Loucy (cell line): ENCODE data around the gene NCKAP5.

Source experiments
- H2AFZ ChIP-seq: fragments of 200-600 bp; sonication (generic); 2 replicates; pipeline ENCODE4 v1.6.0; 2016; ENCODE audit warnings: antibody characterized with exemption, mild to moderate bottlenecking, low read length, moderate library complexity
- H3F3A ChIP-seq: fragments of 200-600 bp; 2 replicates; pipeline ENCODE4 v1.6.0; 2016; ENCODE audit warnings: antibody characterized with exemption, low read depth, mild to moderate bottlenecking
- H3K27me3 ChIP-seq: fragments of 200-600 bp; sonication (generic); 2 replicates; pipeline ENCODE4 v1.6.1; 2014; ENCODE audit warnings: low read length, mild to moderate bottlenecking; ENCODE audit not compliant: insufficient read depth, poor library complexity, severe bottlenecking
- H3K36me3 ChIP-seq: fragments of 200-600 bp; sonication (generic); 2 replicates; pipeline ENCODE4 v1.6.1; 2016; ENCODE audit warnings: low read length; ENCODE audit not compliant: insufficient read depth
- H3K4me1 ChIP-seq: fragments of 200-600 bp; sonication (generic); 2 replicates; pipeline ENCODE4 v1.5.1; 2014; ENCODE audit warnings: low read length, mild to moderate bottlenecking; ENCODE audit not compliant: insufficient read depth, poor library complexity, severe bottlenecking
- H3K4me2 ChIP-seq: fragments of 200-600 bp; sonication (generic); 2 replicates; pipeline ENCODE4 v1.6.0; 2014; ENCODE audit warnings: antibody characterized with exemption, low read length, low read depth, mild to moderate bottlenecking; ENCODE audit not compliant: poor library complexity, severe bottlenecking
- H3K4me3 ChIP-seq: fragments of 200-600 bp; sonication (generic); 2 replicates; pipeline ENCODE4 v1.5.1; 2014; ENCODE audit warnings: low read length, mild to moderate bottlenecking, mixed read lengths; ENCODE audit not compliant: poor library complexity, severe bottlenecking
- H3K79me2 ChIP-seq: fragments of 200-600 bp; sonication (generic); 2 replicates; pipeline ENCODE4 v1.6.1; 2014; ENCODE audit warnings: low read length; ENCODE audit not compliant: insufficient read depth
- H3K9ac ChIP-seq: fragments of 200-600 bp; sonication (generic); 2 replicates; pipeline ENCODE4 v1.6.0; 2014; ENCODE audit warnings: mild to moderate bottlenecking, low read depth, low read length, moderate library complexity; ENCODE audit not compliant: poor library complexity, severe bottlenecking
- H3K9me2 ChIP-seq: fragments of 200-600 bp; sonication (generic); replicated peaks from 2 replicates; pipeline ENCODE4 v1.6.1; 2016; ENCODE audit warnings: low read depth, low read length, mixed read lengths
- H3K9me3 ChIP-seq: fragments of 200-600 bp; sonication (generic); 2 replicates; pipeline ENCODE4 v1.6.1; 2014; ENCODE audit warnings: mild to moderate bottlenecking, antibody characterized with exemption, low read length, low read depth; ENCODE audit not compliant: insufficient read depth
- H4K20me1 ChIP-seq: fragments of 200-600 bp; sonication (generic); 2 replicates; pipeline ENCODE4 v1.6.0; 2014; ENCODE audit warnings: antibody characterized with exemption, low read length, mild to moderate bottlenecking; ENCODE audit not compliant: insufficient read depth, poor library complexity, severe bottlenecking
- CTCF ChIP-seq: fragments of 200-600 bp; sonication (generic); conservative IDR thresholded peaks from 2 replicates; pipeline ENCODE4 v1.5.1; 2014; ENCODE audit warnings: mild to moderate bottlenecking, antibody characterized with exemption, low read length
- EZH2phosphoT487 ChIP-seq: fragments of 200-600 bp; IDR thresholded peaks from 2 replicates; pipeline ENCODE4 v1.6.1; 2018; ENCODE audit warnings: antibody characterized with exemption, mild to moderate bottlenecking, moderate library complexity, borderline replicate concordance

NCKAP5 gene

GRCh38 chr2:133424876-133425275 lies 143.4 kb downstream of the NCKAP5 start:
- Histone ChIP-seq H3K36me3 (no peaks in the 10 kb centered on the region), H3K4me3 (no peak overlapping the region), H3K4me1 (no peaks in the 10 kb centered on the region), H3K9me2 (no peaks in the 10 kb centered on the region), H4K20me1 (no peaks in the 10 kb centered on the region), H2AFZ (no peak overlapping the region), H3K9ac (no peak overlapping the region), H3K9me3 (no peaks in the 10 kb centered on the region), H3F3A (no peaks in the 10 kb centered on the region), H3K4me2 (no peak overlapping the region), H3K27me3 (no peaks in the 10 kb centered on the region), H3K79me2 (no peaks in the 10 kb centered on the region)
- no peak for TF ChIP-seq CTCF
- TF ChIP-seq EZH2phosphoT487, result no peak

- H3K4me2 ChIP-seq, result no peak overlapping the region
- no peaks in the 10 kb centered on the region for H3K27me3 ChIP-seq
- H3K79me2 ChIP-seq, result no peaks in the 10 kb centered on the region
- H3K9me3 ChIP-seq, result no peaks in the 10 kb centered on the region
- no peak overlapping the region for H2AFZ ChIP-seq
- no peaks in the 10 kb centered on the region for H4K20me1 ChIP-seq
- no peak overlapping the region for H3K9ac ChIP-seq
- H3K9me2 ChIP-seq, result no peaks in the 10 kb centered on the region
- H3K36me3 ChIP-seq, result no peaks in the 10 kb centered on the region
- H3K4me3 ChIP-seq, result no peak overlapping the region
- no peaks in the 10 kb centered on the region for H3K4me1 ChIP-seq
- no peaks in the 10 kb centered on the region for H3F3A ChIP-seq
- TF ChIP-seq EZH2phosphoT487 (no peak), CTCF (no peak)
Observed at GRCh38 chr2:133422931-133423351, 145.3 kb downstream of the NCKAP5 start.

GRCh38 chr2:133421516-133422324 lies 146.5 kb downstream of the NCKAP5 start:
- H3K9me2 ChIP-seq, result no peaks in the 10 kb centered on the region
- no peaks in the 10 kb centered on the region for H3K4me1 ChIP-seq
- H3K4me2 ChIP-seq, result no peak overlapping the region
- no peaks in the 10 kb centered on the region for H3K79me2 ChIP-seq
- H4K20me1 ChIP-seq, result no peaks in the 10 kb centered on the region
- H3K9me3 ChIP-seq, result no peaks in the 10 kb centered on the region
- no peak overlapping the region for H3K9ac ChIP-seq
- H2AFZ ChIP-seq, result no peak overlapping the region
- no peaks in the 10 kb centered on the region for H3K36me3 ChIP-seq
- no peak for TF ChIP-seq CTCF
- no peak for TF ChIP-seq EZH2phosphoT487
- H3K4me3 ChIP-seq, result no peak overlapping the region
- H3F3A ChIP-seq, result no peaks in the 10 kb centered on the region
- H3K27me3 ChIP-seq, result no peaks in the 10 kb centered on the region
